ENCODE data around the gene PHLDB2. TPM values are rescaled to one million over a fixed set of nuclear protein-coding genes. Genes with fewer than 3 reads are reported as not detected.

The PHLDB2 gene
- total and polyA plus RNA-seq, 2 of the 13 experiments (the other 11 are each of a cell fraction or from before 2014, with no cell fraction given) = 8.4 to 23.6 TPM

DNA sequence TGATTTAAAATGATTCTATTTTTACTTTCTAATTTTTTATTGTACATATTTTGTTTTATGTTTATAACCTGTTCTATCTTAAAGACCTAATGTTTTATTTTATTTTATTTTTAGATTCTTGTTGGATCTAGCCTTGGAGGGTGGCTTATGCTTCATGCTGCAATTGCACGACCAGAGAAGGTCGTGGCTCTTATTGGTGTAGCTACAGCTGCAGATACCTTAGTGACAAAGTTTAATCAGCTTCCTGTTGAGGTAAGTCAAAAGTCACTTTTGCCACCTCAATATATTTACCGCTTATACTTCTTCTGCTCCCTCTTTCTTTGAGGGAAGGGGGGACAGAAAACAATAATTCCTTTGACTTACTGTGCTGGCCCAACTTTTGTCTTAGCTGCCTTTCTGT, 127.7 kb downstream of the PHLDB2 start:
- H2AFZ ChIP-seq (ENCODE audit: low read length) = no peak overlapping the region
- ATAC-seq = no peak

GRCh38 chr3:111989061-111989678, 130.1 kb downstream of the PHLDB2 start:
- 47% methylated on average over 3 of the region's 3 CpGs for WGBS (ENCODE audit: low lambda C conversion rate)
- ChIA-PET CTCF (ENCODE audit: low intra/inter-chr PET ratio, low total read pairs) (interaction anchor here (1.2 to 2.5 kb wide), 2 partner anchors 24 to 55 kb away, joined by 7 to 28 read pairs; no protein-coding TSS in a partner anchor), POLR2A (interaction anchor here (1.3 to 2.6 kb wide), 2 partner anchors 10 to 24 kb away, joined by 6 to 21 read pairs; partner anchors contain the start of gene ABHD10)
- peaks cover 6 to 28% of the 10 kb centered on the region in 2 experiments for H3K36me3 ChIP-seq (replicated peaks in 1 of 2; ENCODE audit: control insufficient read depth in 1 of 2, insufficient read depth in 2 of 2, low read length in 2 of 2)
- H3K9me3 ChIP-seq (ENCODE audit: low read length) = no peaks in the 10 kb centered on the region
- intact Hi-C loops (cut with micrococcal nuclease; ENCODE audit: unreplicated experiment) (loop anchor here (1.0 kb wide), 2 partner anchors 24 to 54 kb away; no protein-coding TSS in a partner anchor), in situ Hi-C loops (cut with HindIII; ENCODE audit: extremely low pct_ligation_motif_present, low pct_unique_long_range_greater_than_20kb) (no loop called here)
- H3K4me1 ChIP-seq (ENCODE audit: insufficient read depth, low read length) = no peaks in the 10 kb centered on the region
- H4K20me1 ChIP-seq (ENCODE audit: insufficient read depth, low read length) = peaks cover 4% of the 10 kb centered on the region; the same call in 1 of the 2 replicates
- no TSS peak for BruUV-seq (replicated peaks)
- H3K79me2 ChIP-seq (ENCODE audit: insufficient read depth, low read length) = no peaks in the 10 kb centered on the region
- no peak overlapping the region for H2AFZ ChIP-seq (ENCODE audit: low read length)
- no peaks in the 10 kb centered on the region for H3K27me3 ChIP-seq (ENCODE audit: control insufficient read depth in 1 of 2, insufficient read depth in 2 of 2, low read length in 2 of 2)
- no peak overlapping the region for H3K9ac ChIP-seq (ENCODE audit: insufficient read depth, low read depth, low read length)
- no peak overlapping the region for H3K27ac ChIP-seq (ENCODE audit: extremely low read length, insufficient read depth, low read length)
- no peak overlapping the region for H3K4me3 ChIP-seq (replicated peaks in 1 of 3; ENCODE audit: insufficient read depth in 1 of 3, low read depth in 2 of 3, low read length in 3 of 3)
- FAIRE-seq = peak; percentile 66
- ATAC-seq = peak; percentile 96
- H3K4me2 ChIP-seq (ENCODE audit: low read depth, low read length) = no peak overlapping the region
- peak; percentile 53 for DNase-seq (ENCODE audit: low spot score)
- peak; percentile 31 for TF ChIP-seq TEAD3 (CRISPR knock-in tag; optimal IDR thresholded peaks at IDR 0.05; ENCODE audit: borderline replicate concordance)
- peak; percentile 71; the same call in 1 of the 2 replicates for TF ChIP-seq TFAP4 (IDR thresholded peaks at IDR 0.05; ENCODE audit: borderline replicate concordance, low read depth)
- no peak for TF ChIP-seq NR2F6 (IDR thresholded peaks at IDR 0.05)
- no peak for TF ChIP-seq NR2F6 (CRISPR knock-in tag; IDR thresholded peaks at IDR 0.05)
- TF ChIP-seq SAP130 (CRISPR knock-in tag; IDR thresholded peaks at IDR 0.05; ENCODE audit: low read depth) = 0 out of 2 replicates have a peak, but pooled peaks have one; percentile 25
- TF ChIP-seq ZNF512 (CRISPR knock-in tag; IDR thresholded peaks at IDR 0.05) = no peak
- no peak for TF ChIP-seq NFE2 (CRISPR knock-in tag; IDR thresholded peaks at IDR 0.05)
- TF ChIP-seq ZNF891 (CRISPR knock-in tag; IDR thresholded peaks at IDR 0.05) = no peak
- peak; percentile 20; the same call in 1 of the 2 replicates for TF ChIP-seq RAD21 (CRISPR knock-in tag; IDR thresholded peaks at IDR 0.05)
- no peak for TF ChIP-seq ZNF761 (CRISPR knock-in tag; conservative IDR thresholded peaks at IDR 0.05)
- peak; percentile 72 for TF ChIP-seq CTCF (CRISPR knock-in tag; IDR thresholded peaks at IDR 0.05)
- no peak for TF ChIP-seq BRD4 (CRISPR knock-in tag; IDR thresholded peaks at IDR 0.05)
- peak; percentile 56 for TF ChIP-seq STAG1 (CRISPR knock-in tag; IDR thresholded peaks at IDR 0.05)
- TF ChIP-seq MIXL1 (CRISPR knock-in tag; IDR thresholded peaks at IDR 0.05) = peak; percentile 76; the same call in 1 of the 2 replicates

More for the DNA sequence above, 127.7 kb downstream of the PHLDB2 start:
- no peaks in the 10 kb centered on the region for H3K27me3 ChIP-seq (ENCODE audit: control insufficient read depth in 1 of 2, insufficient read depth in 2 of 2, low read length in 2 of 2)
- intact Hi-C loops (cut with micrococcal nuclease; ENCODE audit: unreplicated experiment) (no loop called here), in situ Hi-C loops (cut with HindIII; ENCODE audit: extremely low pct_ligation_motif_present, low pct_unique_long_range_greater_than_20kb) (no loop called here)
- peaks cover 5% of the 10 kb centered on the region for H3K4me1 ChIP-seq (ENCODE audit: insufficient read depth, low read length)
- FAIRE-seq (no peak), DNase-seq (ENCODE audit: low spot score) (no peak)
- H3K79me2 ChIP-seq (ENCODE audit: insufficient read depth, low read length) = peaks cover 13% of the 10 kb centered on the region
- H4K20me1 ChIP-seq (ENCODE audit: insufficient read depth, low read length) = peaks cover 4% of the 10 kb centered on the region; the same call in 1 of the 2 replicates
- no peak overlapping the region for H3K27ac ChIP-seq (ENCODE audit: extremely low read length, insufficient read depth, low read length)
- WGBS (ENCODE audit: low lambda C conversion rate) = 99% methylated on average over 3 of the region's 3 CpGs
- no peak overlapping the region for H3K4me3 ChIP-seq (replicated peaks in 1 of 3; ENCODE audit: insufficient read depth in 1 of 3, low read depth in 2 of 3, low read length in 3 of 3)
- H3K9me3 ChIP-seq (ENCODE audit: low read length) = no peaks in the 10 kb centered on the region
- H3K36me3 ChIP-seq (replicated peaks in 1 of 2; ENCODE audit: control insufficient read depth in 1 of 2, insufficient read depth in 2 of 2, low read length in 2 of 2) = peaks cover 6 to 33% of the 10 kb centered on the region in 2 experiments
- ChIA-PET POLR2A (no interaction called here), CTCF (ENCODE audit: low intra/inter-chr PET ratio, low total read pairs) (no interaction called here)
- no peak overlapping the region for H3K4me2 ChIP-seq (ENCODE audit: low read depth, low read length)
- TF ChIP-seq, protein P1, sequence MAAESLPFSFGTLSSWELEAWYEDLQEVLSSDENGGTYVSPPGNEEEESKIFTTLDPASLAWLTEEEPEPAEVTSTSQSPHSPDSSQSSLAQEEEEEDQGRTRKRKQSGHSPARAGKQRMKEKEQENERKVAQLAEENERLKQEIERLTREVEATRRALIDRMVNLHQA (CRISPR knock-in tag; IDR thresholded peaks at IDR 0.05) = no peak
- H3K9ac ChIP-seq (ENCODE audit: insufficient read depth, low read depth, low read length) = no peak overlapping the region
- no TSS peak for BruUV-seq (replicated peaks)
